ENCODE data around the gene ANKRD55. TPM values are rescaled to one million over a fixed set of nuclear protein-coding genes. Genes with fewer than 3 reads are reported as not detected.
"Not testable (repeated sequence)": the region's sequence is repeated elsewhere in the genome, so short reads cannot be mapped to it uniquely, and the experiment has no call there.

ANKRD55 gene
- polyA plus RNA-seq, 3 donors, result 1.1 to 1.3 (median 1.1) TPM

- no peak for DNase-seq (ENCODE audit: low read depth in 3 of 3, low spot score in 2 of 3)
Observed at GRCh38 chr5:56211298-56211865, 21.7 kb downstream of the ANKRD55 start.

DNA sequence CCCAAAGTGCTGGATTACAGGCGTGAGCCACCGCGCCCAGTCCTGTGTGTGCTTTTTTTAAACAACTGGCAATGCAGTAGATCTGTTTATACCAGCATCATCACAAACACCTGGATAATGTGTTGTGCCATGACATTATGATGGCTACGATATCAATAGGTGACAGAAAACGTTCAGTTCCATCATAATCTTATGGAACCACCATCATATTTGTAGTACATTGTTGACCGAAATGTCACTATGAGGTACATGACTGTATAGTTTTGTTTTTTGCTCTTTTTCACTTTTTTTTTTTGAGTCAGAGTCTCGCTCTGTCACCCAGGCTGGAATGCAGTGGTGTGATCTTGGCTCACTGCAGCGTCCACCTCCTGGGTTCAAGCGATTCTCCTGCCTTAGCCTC lies 24.4 kb downstream of the ANKRD55 start:
- no peak for DNase-seq (ENCODE audit: low read depth in 3 of 3, low spot score in 2 of 3)

GRCh38 chr5:56207537-56207936 lies 25.6 kb downstream of the ANKRD55 start:
- no peak for DNase-seq (ENCODE audit: low read depth in 3 of 3, low spot score in 2 of 3)

GRCh38 chr5:56206126-56206910 lies 26.8 kb downstream of the ANKRD55 start:
- no peak for DNase-seq (ENCODE audit: low read depth in 3 of 3, low spot score in 2 of 3)

GRCh38 chr5:56203936-56204335 lies 29.2 kb downstream of the ANKRD55 start:
- not testable (repeated sequence) for DNase-seq (ENCODE audit: low read depth in 3 of 3, low spot score in 2 of 3)

DNA sequence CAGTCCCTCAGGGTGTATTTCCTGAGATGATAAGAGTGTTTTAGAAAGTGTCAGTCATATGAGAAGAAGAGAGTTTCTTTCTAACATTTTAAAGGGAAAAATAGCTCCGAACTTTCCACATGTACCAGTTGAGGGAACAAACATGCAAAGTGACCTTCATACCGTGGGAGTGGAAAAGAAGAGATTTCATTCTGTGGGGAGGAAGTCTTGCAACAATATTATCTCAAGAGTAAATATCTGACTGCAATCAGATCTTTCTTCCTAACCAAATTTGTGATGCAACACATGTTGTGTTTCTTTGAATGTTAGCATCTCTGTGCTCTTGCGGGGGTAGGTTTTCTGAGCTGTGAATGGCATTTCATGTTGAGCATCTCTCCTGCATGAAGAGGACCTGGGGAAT lies 30.6 kb downstream of the ANKRD55 start:
- DNase-seq (ENCODE audit: low read depth in 3 of 3, low spot score in 2 of 3), result no peak

GRCh38 chr5:56201762-56202261 lies 31.3 kb downstream of the ANKRD55 start:
- not testable (repeated sequence) for DNase-seq (ENCODE audit: low read depth in 3 of 3, low spot score in 2 of 3)

DNA sequence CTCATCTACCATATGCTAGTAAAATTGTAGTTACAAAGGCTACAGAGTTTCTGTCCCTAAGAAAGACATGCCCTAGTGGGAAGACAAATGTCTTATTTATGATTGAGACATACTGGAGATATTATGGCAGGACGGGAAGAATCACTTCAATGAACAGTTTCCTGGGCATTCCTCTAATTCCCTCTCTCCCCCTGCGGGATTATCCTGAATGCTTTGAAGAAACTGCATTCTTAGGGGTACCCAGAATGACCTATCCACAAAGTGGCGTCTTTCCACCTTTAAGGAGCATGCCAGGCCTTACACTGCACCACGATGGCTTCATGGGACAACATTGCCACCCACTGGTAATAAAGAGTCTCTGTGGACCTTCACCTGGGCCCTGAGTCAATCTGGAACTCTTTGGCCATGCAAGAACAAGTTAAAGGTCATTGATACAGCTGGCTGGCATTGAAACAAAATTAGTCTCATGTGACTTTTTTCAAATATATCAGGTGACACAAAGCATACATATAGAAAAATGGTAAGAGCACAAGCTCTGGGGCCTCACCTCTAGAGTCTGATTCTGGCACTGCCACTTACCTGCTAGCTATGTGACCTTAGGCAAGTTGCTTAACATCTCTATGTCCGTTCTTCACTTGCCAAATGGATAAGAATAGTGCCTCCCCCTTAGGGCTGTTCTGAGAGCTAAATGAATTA lies 32.0 kb downstream of the ANKRD55 start:
- DNase-seq (ENCODE audit: low read depth in 3 of 3, low spot score in 2 of 3), result peak in 2 of 3 donors; percentile 51 to 52

GRCh38 chr5:56195016-56195415 lies 38.1 kb downstream of the ANKRD55 start:
- DNase-seq (ENCODE audit: low read depth in 3 of 3, low spot score in 2 of 3), result no peak

GRCh38 chr5:56192246-56192645 lies 40.9 kb downstream of the ANKRD55 start:
- no peak for DNase-seq (ENCODE audit: low read depth in 3 of 3, low spot score in 2 of 3)

GRCh38 chr5:56191656-56192055 lies 41.5 kb downstream of the ANKRD55 start:
- no peak for DNase-seq (ENCODE audit: low read depth in 3 of 3, low spot score in 2 of 3)

GRCh38 chr5:56190497-56190896 lies 42.6 kb downstream of the ANKRD55 start:
- no peak for DNase-seq (ENCODE audit: low read depth in 3 of 3, low spot score in 2 of 3)

DNA sequence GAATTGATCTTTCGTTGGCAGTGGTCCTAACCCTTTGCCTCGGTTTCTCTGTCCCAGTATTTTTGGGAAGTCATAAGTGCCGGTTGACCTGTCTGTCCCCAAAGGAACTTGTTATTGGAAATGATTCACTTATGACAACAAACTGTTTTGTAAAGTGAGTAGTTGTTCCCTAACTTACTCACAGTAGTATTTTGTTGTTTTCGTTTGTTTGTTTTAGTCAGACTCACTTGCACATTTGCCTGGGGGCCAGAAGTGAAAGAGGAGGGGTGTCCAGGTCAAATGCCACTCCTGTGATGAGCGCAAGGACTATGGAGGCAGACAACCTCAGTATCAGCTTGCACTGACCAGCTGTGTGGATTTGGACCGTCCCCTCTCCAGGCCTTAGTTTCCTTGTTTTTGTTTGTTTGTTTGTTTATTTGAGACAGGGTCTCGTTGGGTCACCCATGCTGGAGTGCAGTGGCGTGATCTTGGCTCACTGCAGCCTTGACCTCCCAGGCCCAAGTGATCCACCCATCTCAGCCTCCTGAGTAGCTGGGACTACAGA lies 47.3 kb downstream of the ANKRD55 start:
- no peak for DNase-seq (ENCODE audit: low read depth in 3 of 3, low spot score in 2 of 3)

DNA sequence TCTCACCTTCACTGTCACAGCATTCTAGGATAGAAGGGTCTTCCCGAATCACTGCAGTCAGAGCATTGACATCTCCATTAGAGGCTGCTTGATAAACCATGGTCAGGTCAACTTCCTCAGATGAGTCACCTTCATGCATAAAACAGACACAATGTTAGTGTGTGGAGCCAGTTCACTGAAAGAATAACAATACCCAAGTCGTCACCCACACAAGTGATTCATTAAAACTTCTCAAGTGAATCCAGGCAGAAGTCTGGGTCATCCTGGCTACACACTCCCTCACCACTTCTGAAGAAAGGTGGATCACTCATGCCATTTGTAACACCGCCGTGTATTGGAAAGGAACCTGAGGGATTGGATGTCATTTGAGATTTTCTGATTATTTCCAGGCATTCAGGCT lies 49.6 kb downstream of the ANKRD55 start:
- DNase-seq (ENCODE audit: low read depth in 3 of 3, low spot score in 2 of 3), result no peak

DNA sequence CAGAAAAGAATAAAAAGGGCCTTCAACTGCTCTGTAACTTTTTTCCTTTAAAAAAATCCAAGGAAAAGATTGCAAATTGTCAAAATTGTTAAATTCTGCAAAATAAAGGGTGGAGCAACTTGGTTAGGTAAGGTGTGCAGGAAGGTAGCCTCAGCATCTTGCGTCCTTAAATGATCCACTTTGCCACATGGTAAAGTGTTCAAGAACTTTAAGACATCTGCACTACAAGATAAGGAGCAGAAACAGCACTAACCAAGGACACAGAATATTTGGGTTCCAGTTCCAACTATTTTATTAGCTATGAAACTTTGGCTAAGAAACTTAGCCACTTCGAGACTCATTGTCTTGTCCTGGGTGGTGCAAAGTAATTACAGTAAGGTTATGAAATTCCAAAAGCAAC lies 53.7 kb downstream of the ANKRD55 start:
- DNase-seq (ENCODE audit: low read depth in 3 of 3, low spot score in 2 of 3), result no peak

- no peak for DNase-seq (ENCODE audit: low read depth in 3 of 3, low spot score in 2 of 3)
Observed at GRCh38 chr5:56178823-56179222, 54.3 kb downstream of the ANKRD55 start.

DNA sequence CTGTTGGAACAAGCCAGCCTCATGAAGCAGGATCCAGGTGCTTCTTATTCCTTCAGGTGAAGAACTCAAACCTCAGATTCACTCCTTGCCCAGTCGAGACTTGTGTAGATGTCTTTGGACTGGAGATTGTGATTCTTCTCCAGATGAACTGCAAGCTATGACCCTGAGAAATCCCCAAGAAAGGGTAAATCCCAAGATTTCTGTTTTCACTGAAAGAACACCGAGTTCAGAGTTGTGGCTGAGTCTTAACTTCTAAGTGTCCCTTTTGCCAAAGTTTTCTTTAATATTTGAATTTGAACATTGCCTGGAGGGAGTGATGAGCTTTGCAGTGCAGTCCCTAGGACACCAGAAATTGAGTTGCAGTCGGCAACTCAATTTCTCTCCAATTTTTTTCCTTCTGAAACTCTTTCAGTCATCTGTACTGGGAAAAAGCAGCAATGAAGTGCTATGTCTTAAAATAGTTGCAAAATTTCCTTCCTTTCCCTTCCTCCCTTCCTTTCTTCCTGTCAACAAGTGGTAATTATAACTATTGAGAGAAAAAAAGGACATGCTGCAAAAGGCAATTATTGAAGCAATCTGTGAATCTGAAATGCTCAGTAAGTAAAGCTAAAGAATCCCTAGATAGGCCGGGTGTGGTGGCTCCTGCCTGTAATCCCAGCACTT lies 56.1 kb downstream of the ANKRD55 start:
- DNase-seq (ENCODE audit: low read depth in 3 of 3, low spot score in 2 of 3), result no peak

DNA sequence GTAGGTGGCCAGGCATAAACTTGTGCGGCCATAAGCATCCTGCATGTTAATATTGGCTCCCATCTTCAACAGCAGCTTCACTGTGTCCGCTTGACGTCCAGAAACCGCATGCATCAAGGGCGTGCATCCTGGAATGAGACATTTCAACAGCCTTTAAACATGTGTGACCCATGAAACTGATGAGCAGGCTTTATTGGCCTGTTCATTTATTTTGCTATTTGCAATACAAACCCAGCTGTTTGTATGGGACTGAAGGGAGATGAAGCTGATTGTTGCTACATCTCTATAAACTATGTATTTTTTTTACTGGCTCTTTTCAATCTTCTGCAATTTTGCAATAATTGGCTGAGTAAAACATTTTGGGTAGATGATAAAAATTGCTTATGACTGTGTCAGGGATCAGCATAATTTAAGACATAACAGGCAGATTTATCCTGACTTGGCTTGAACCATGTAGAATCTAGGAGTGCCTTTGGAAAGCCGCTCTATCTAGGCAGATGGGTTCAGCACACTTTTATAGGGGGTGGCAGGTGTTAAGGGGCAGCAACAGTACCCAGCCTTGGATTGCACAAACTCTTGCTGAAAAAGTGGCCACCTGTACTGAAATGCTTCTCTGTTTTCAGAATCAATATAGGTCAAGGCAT lies 56.9 kb downstream of the ANKRD55 start:
- DNase-seq (ENCODE audit: low read depth in 3 of 3, low spot score in 2 of 3), result no peak

GRCh38 chr5:56175488-56175887 lies 57.6 kb downstream of the ANKRD55 start:
- DNase-seq (ENCODE audit: low read depth in 3 of 3, low spot score in 2 of 3), result no peak

DNA sequence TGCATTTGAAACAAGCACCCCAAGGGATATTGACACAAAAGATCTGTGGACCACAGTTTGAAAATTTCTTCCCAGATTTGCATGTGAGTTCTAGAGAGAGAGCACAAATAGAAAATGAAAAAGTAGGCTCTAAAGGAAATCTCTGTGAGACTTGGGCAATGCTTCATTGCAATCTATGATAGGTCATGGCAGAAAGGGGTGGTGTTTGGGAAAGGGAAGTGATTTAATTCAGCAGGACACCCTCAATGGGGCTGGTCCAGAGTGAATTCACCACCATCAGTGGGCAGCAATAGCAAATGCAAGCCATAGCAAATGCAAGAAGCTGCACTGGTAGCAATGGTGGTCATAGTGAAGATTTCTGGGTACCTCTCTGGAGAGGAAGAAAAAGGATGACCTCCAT lies 58.1 kb downstream of the ANKRD55 start:
- no peak for DNase-seq (ENCODE audit: low read depth in 3 of 3, low spot score in 2 of 3)
